ENCODE results near the gene SYNDIG1.

GRCh38 chr20:24462460-24463010, 6.9 kb upstream of the SYNDIG1 start:
- no peak for TF ChIP-seq CTCF (IDR thresholded peaks at IDR 0.05; ENCODE audit: insufficient read depth, low read depth, low read length)
- TF ChIP-seq EZH2 (IDR thresholded peaks at IDR 0.05; ENCODE audit: insufficient read depth, low read length) = no peak

All from astrocyte (in vitro differentiated cells and primary cell).